WI38 (cell line): Measurements from ENCODE around the gene CUX1.
"Not testable (repeated sequence)": the region's sequence is repeated elsewhere in the genome, so short reads cannot be mapped to it uniquely, and the experiment has no call there.

Experiments
- H3K4me3 ChIP-seq: 2 replicates; pipeline ENCODE4 v1.5.1; 2011; ENCODE audit warnings: low read depth, mild to moderate bottlenecking, control low read depth, low read length
- TF ChIP-seq, protein P1 (sequence below): IDR thresholded peaks from 2 replicates; pipeline ENCODE4 v1.5.1; 2012; ENCODE audit warnings: low read depth, mild to moderate bottlenecking, control low read depth, low read length

Gene CUX1

DNA sequence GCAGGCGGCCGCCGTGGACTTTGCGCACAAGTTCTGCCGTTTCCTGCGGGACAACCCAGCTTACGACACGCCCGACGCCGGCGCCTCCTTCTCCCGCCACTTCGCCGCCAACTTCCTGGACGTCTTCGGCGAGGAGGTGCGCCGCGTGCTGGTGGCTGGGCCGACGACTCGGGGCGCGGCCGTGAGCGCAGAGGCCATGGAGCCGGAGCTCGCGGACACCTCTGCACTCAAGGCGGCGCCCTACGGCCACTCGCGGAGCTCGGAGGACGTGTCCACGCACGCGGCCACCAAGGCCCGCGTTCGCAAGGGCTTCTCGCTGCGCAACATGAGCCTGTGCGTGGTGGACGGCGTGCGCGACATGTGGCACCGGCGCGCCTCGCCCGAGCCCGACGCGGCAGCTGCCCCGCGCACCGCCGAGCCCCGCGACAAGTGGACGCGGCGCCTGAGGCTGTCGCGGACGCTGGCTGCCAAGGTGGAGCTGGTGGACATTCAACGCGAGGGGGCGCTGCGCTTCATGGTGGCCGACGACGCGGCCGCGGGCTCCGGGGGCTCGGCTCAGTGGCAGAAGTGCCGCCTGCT lies 483.3 kb downstream of the CUX1 start:
- no peak overlapping the region for H3K4me3 ChIP-seq
- TF ChIP-seq, protein P1, sequence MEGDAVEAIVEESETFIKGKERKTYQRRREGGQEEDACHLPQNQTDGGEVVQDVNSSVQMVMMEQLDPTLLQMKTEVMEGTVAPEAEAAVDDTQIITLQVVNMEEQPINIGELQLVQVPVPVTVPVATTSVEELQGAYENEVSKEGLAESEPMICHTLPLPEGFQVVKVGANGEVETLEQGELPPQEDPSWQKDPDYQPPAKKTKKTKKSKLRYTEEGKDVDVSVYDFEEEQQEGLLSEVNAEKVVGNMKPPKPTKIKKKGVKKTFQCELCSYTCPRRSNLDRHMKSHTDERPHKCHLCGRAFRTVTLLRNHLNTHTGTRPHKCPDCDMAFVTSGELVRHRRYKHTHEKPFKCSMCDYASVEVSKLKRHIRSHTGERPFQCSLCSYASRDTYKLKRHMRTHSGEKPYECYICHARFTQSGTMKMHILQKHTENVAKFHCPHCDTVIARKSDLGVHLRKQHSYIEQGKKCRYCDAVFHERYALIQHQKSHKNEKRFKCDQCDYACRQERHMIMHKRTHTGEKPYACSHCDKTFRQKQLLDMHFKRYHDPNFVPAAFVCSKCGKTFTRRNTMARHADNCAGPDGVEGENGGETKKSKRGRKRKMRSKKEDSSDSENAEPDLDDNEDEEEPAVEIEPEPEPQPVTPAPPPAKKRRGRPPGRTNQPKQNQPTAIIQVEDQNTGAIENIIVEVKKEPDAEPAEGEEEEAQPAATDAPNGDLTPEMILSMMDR, result no peak

GRCh38 chr7:102301367-102301766 lies 483.9 kb downstream of the CUX1 start:
- H3K4me3 ChIP-seq, result not testable (repeated sequence)

DNA sequence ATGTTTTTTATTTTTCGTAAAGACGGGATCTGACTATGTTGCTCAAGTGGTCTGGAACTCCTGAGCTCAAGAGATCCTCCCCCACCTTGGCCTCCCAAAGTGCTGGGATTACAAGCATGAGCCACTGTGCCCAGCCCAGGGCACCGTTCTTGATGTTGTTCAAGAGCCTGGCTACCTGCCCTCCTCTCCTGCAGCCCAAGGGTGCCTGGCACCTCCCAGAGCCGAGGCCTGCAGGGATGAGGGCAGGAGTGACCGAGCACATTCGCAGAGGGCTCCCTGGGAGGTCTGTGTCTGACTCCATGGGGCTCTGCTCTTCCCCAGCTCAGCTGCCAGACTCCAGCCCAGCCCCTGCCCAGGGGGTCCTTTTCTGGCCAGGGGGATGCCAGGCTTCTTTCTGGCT lies 484.6 kb downstream of the CUX1 start:
- TF ChIP-seq, protein P1, result no peak
- no peak overlapping the region for H3K4me3 ChIP-seq

GRCh38 chr7:102303669-102304422 lies 486.4 kb downstream of the CUX1 start:
- TF ChIP-seq, protein P1, result no peak
- no peak overlapping the region for H3K4me3 ChIP-seq

GRCh38 chr7:102304668-102305067 lies 487.2 kb downstream of the CUX1 start:
- TF ChIP-seq, protein P1, result no peak
- no peak overlapping the region for H3K4me3 ChIP-seq

- TF ChIP-seq, protein P1, result no peak
- no peak overlapping the region for H3K4me3 ChIP-seq
Measured at GRCh38 chr7:102305414-102306268, 488.2 kb downstream of the CUX1 start.

- peak overlapping the region; percentile 34 for H3K4me3 ChIP-seq
Measured at GRCh38 chr7:102306916-102307677, 489.7 kb downstream of the CUX1 start.

More at GRCh38 chr7:102306916-102307677, 489.7 kb downstream of the CUX1 start:
- TF ChIP-seq, protein P1, result no peak
